ENCODE measurements around the gene RBMS3. TPM values are rescaled to one million over a fixed set of nuclear protein-coding genes. Genes with fewer than 3 reads are reported as not detected.

Gene RBMS3
- total RNA-seq, 1 donor from 2014 or later: 0.47 TPM

DNA sequence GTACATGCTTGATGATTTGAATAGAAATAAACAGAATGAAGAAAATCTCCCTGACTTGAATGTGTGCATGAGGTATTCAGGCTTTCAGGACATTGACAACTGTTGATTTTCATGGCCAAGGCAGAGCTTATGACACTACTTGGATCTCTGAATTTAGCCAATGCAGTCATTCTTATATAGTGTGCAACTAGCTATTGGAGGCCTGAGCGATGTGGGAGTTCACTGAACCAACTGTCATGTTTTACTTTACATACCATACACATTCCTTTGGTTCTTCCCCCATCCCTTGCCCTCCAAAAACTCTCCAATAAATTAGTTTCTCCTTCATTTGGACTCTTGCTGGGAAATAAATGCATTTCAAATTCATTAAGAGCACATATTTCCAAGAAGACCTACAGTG lies 460.4 kb downstream of the RBMS3 start:
- H4K20me1 ChIP-seq (ENCODE audit: low read depth): no peaks in the 10 kb centered on the region
- TF ChIP-seq EZH2phosphoT487 (IDR thresholded peaks at IDR 0.05) (no peak), EZH2 (IDR thresholded peaks at IDR 0.05) (no peak)
- TF ChIP-seq, protein P1, sequence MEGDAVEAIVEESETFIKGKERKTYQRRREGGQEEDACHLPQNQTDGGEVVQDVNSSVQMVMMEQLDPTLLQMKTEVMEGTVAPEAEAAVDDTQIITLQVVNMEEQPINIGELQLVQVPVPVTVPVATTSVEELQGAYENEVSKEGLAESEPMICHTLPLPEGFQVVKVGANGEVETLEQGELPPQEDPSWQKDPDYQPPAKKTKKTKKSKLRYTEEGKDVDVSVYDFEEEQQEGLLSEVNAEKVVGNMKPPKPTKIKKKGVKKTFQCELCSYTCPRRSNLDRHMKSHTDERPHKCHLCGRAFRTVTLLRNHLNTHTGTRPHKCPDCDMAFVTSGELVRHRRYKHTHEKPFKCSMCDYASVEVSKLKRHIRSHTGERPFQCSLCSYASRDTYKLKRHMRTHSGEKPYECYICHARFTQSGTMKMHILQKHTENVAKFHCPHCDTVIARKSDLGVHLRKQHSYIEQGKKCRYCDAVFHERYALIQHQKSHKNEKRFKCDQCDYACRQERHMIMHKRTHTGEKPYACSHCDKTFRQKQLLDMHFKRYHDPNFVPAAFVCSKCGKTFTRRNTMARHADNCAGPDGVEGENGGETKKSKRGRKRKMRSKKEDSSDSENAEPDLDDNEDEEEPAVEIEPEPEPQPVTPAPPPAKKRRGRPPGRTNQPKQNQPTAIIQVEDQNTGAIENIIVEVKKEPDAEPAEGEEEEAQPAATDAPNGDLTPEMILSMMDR (IDR thresholded peaks at IDR 0.05): no peak
- no peak for DNase-seq (ENCODE audit: low spot score)
- Mint-ChIP-seq H3K27ac (no peak overlapping the region), H3K27me3 (ENCODE audit: insufficient read depth, low read depth) (no peaks in the 10 kb centered on the region), H3K4me1 (peaks cover 25% of the 10 kb centered on the region), H3K9me3 (no peaks in the 10 kb centered on the region), H3K36me3 (peaks cover 3% of the 10 kb centered on the region), H3K4me3 (no peak overlapping the region)
- H3K9ac ChIP-seq: no peak overlapping the region
- H3K4me1 ChIP-seq: peaks cover 22% of the 10 kb centered on the region
- no peak overlapping the region for H3K4me2 ChIP-seq
- no peaks in the 10 kb centered on the region for H3K79me2 ChIP-seq (ENCODE audit: low read depth)
- no peaks in the 10 kb centered on the region for H3K27me3 ChIP-seq
- no peak overlapping the region for H3K27ac ChIP-seq
- H2AFZ ChIP-seq (replicated peaks): no peak overlapping the region
- peaks cover 26% of the 10 kb centered on the region for H3F3A ChIP-seq (ENCODE audit: low read depth)
- no peaks in the 10 kb centered on the region for H3K9me3 ChIP-seq (ENCODE audit: low read depth)
- no peak overlapping the region for H3K4me3 ChIP-seq
- H3K36me3 ChIP-seq: no peaks in the 10 kb centered on the region

GRCh38 chr3:29745232-29745870 lies 464.5 kb downstream of the RBMS3 start:
- TF ChIP-seq, protein P1 (IDR thresholded peaks at IDR 0.05): no peak
- TF ChIP-seq EZH2phosphoT487 (IDR thresholded peaks at IDR 0.05): no peak
- no peak for TF ChIP-seq EZH2 (IDR thresholded peaks at IDR 0.05)
- no peaks in the 10 kb centered on the region for H3K27me3 ChIP-seq
- Mint-ChIP-seq H3K4me1 (peaks cover 25% of the 10 kb centered on the region), H3K9me3 (no peaks in the 10 kb centered on the region), H3K27me3 (ENCODE audit: insufficient read depth, low read depth) (no peaks in the 10 kb centered on the region), H3K27ac (peak overlapping the region; percentile 21), H3K4me3 (no peak overlapping the region), H3K36me3 (peaks cover 3% of the 10 kb centered on the region)
- DNase-seq (ENCODE audit: low spot score): peak; percentile 32
- H3K9ac ChIP-seq: no peak overlapping the region
- H2AFZ ChIP-seq (replicated peaks): peak overlapping the region; percentile 12
- no peaks in the 10 kb centered on the region for H3K36me3 ChIP-seq
- peak overlapping the region; percentile 59 for H3K4me2 ChIP-seq
- H3K9me3 ChIP-seq (ENCODE audit: low read depth): no peaks in the 10 kb centered on the region
- H3F3A ChIP-seq (ENCODE audit: low read depth): peaks cover 20% of the 10 kb centered on the region
- no peaks in the 10 kb centered on the region for H4K20me1 ChIP-seq (ENCODE audit: low read depth)
- no peaks in the 10 kb centered on the region for H3K79me2 ChIP-seq (ENCODE audit: low read depth)
- H3K4me1 ChIP-seq: peaks cover 27% of the 10 kb centered on the region
- no peak overlapping the region for H3K4me3 ChIP-seq
- H3K27ac ChIP-seq: peak overlapping the region; percentile 74

- H3K36me3 Mint-ChIP-seq: no peaks in the 10 kb centered on the region
- H3K4me1 ChIP-seq: peaks cover 26% of the 10 kb centered on the region
- H3F3A ChIP-seq (ENCODE audit: low read depth): peaks cover 17% of the 10 kb centered on the region
- no peaks in the 10 kb centered on the region for H3K9me3 ChIP-seq (ENCODE audit: low read depth)
- H3K9ac ChIP-seq: no peak overlapping the region
- H4K20me1 ChIP-seq (ENCODE audit: low read depth): no peaks in the 10 kb centered on the region
- no peak overlapping the region for H2AFZ ChIP-seq (replicated peaks)
- peak overlapping the region; percentile 59 for H3K4me2 ChIP-seq
- no peaks in the 10 kb centered on the region for H3K36me3 ChIP-seq
- no peak for TF ChIP-seq EZH2 (IDR thresholded peaks at IDR 0.05)
- TF ChIP-seq, protein P1 (IDR thresholded peaks at IDR 0.05): no peak
- no peak for TF ChIP-seq EZH2phosphoT487 (IDR thresholded peaks at IDR 0.05)
- H3K27me3 Mint-ChIP-seq (ENCODE audit: insufficient read depth, low read depth): peaks cover 2% of the 10 kb centered on the region
- H3K27me3 ChIP-seq: no peaks in the 10 kb centered on the region
- peak overlapping the region; percentile 74 for H3K27ac ChIP-seq
- H3K4me3 ChIP-seq: no peak overlapping the region
- peak overlapping the region; percentile 61 for H3K27ac Mint-ChIP-seq
- peak; percentile 44 for DNase-seq (ENCODE audit: low spot score)
- H3K79me2 ChIP-seq (ENCODE audit: low read depth): no peaks in the 10 kb centered on the region
- H3K4me1 Mint-ChIP-seq: peaks cover 22% of the 10 kb centered on the region
- H3K9me3 Mint-ChIP-seq: peaks cover 2% of the 10 kb centered on the region
- no peak overlapping the region for H3K4me3 Mint-ChIP-seq
These were observed 465.4 kb downstream of the RBMS3 start for GRCh38 chr3:29746163-29746760.
